Hematopoietic multipotent progenitor cell treated with erythropoietin and hydrocortisone succinate and interleukin-3 and kit ligand, for 6 days (in vitro differentiated cells): ENCODE data around the gene TUNAR.

Experiments used
- DNase-seq: peaks from one replicate; pipeline ENCODE4 v3.0.0-alpha.2; 2015

Gene TUNAR

GRCh38 chr14:95876761-95877538 is at the start of gene TUNAR:
Gene TUNAR, plus strand, starts transcription at chr14:95876832.
- peak; percentile 55 for DNase-seq

GRCh38 chr14:95828649-95829265 is 47.9 kb upstream of the TUNAR start:
- no peak for DNase-seq

- no peak for DNase-seq
Measured at GRCh38 chr14:95829321-95829720, 47.3 kb upstream of the TUNAR start.

- DNase-seq: no peak
Measured at GRCh38 chr14:95830386-95830785, 46.2 kb upstream of the TUNAR start.

GRCh38 chr14:95831041-95831440 is 45.6 kb upstream of the TUNAR start:
- DNase-seq: no peak

- DNase-seq: no peak
Measured at GRCh38 chr14:95831468-95831867, 45.2 kb upstream of the TUNAR start.

GRCh38 chr14:95832012-95832411 is 44.6 kb upstream of the TUNAR start:
- DNase-seq: no peak

GRCh38 chr14:95833429-95833828 is 43.2 kb upstream of the TUNAR start:
- no peak for DNase-seq

GRCh38 chr14:95834496-95834895 is 42.1 kb upstream of the TUNAR start:
- no peak for DNase-seq

GRCh38 chr14:95835121-95835730 is 41.4 kb upstream of the TUNAR start:
- no peak for DNase-seq

- DNase-seq: no peak
Measured at GRCh38 chr14:95838862-95839261, 37.8 kb upstream of the TUNAR start.

- no peak for DNase-seq
Measured at GRCh38 chr14:95840094-95840700, 36.4 kb upstream of the TUNAR start.

GRCh38 chr14:95841668-95842067 is 35.0 kb upstream of the TUNAR start:
- DNase-seq: no peak

GRCh38 chr14:95849761-95850160 is 26.9 kb upstream of the TUNAR start:
- DNase-seq: no peak

- no peak for DNase-seq
Measured at GRCh38 chr14:95850429-95850828, 26.2 kb upstream of the TUNAR start.

- DNase-seq: no peak
Measured at GRCh38 chr14:95855606-95856005, 21.0 kb upstream of the TUNAR start.

- DNase-seq: no peak
Measured at GRCh38 chr14:95857275-95857674, 19.4 kb upstream of the TUNAR start.

- no peak for DNase-seq
Measured at GRCh38 chr14:95858893-95859292, 17.7 kb upstream of the TUNAR start.

- peak; percentile 13 for DNase-seq
Measured at GRCh38 chr14:95862243-95862642, 14.4 kb upstream of the TUNAR start.

- no peak for DNase-seq
Measured at GRCh38 chr14:95863295-95863694, 13.3 kb upstream of the TUNAR start.

GRCh38 chr14:95869776-95870175 is 6.9 kb upstream of the TUNAR start:
- DNase-seq: no peak

- no peak for DNase-seq
Measured at GRCh38 chr14:95870772-95871171, 5.9 kb upstream of the TUNAR start.

GRCh38 chr14:95871531-95871930 is 5.1 kb upstream of the TUNAR start:
- no peak for DNase-seq

GRCh38 chr14:95872777-95873176 is 3.9 kb upstream of the TUNAR start:
- DNase-seq: no peak
